Hepatic stellate cell (primary cell): Measurements from ENCODE around the gene DIRAS1.

ENCODE experiments used
- DNase-seq: peaks from one replicate; pipeline ENCODE4 v3.0.0; 2011; ENCODE audit warnings: low spot score

Gene DIRAS1

GRCh38 chr19:2755448-2755705 lies 34.2 kb upstream of the DIRAS1 start:
- DNase-seq, result no peak

- no peak for DNase-seq
Observed at GRCh38 chr19:2754659-2755447, 33.7 kb upstream of the DIRAS1 start.

- DNase-seq, result no peak
Observed at GRCh38 chr19:2751438-2751830, 30.3 kb upstream of the DIRAS1 start.

- DNase-seq, result no peak
Observed at GRCh38 chr19:2750808-2751437, 29.8 kb upstream of the DIRAS1 start.

- no peak for DNase-seq
Observed at GRCh38 chr19:2747349-2747748, 26.2 kb upstream of the DIRAS1 start.

GRCh38 chr19:2744113-2744512 lies 22.9 kb upstream of the DIRAS1 start:
- DNase-seq, result no peak

- DNase-seq, result no peak
Observed at GRCh38 chr19:2743099-2743498, 21.9 kb upstream of the DIRAS1 start.

GRCh38 chr19:2740314-2740656 lies 19.1 kb upstream of the DIRAS1 start:
- no peak for DNase-seq

GRCh38 chr19:2739602-2740313 lies 18.6 kb upstream of the DIRAS1 start, which contains the start of gene SLC39A3:
SLC39A3 (minus strand) TSS chr19:2740017; CDS start chr19:2737257, 2,760 bp downstream.
- DNase-seq, result peak; percentile 100

- no peak for DNase-seq
Observed at GRCh38 chr19:2736550-2737190, 15.5 kb upstream of the DIRAS1 start.

- no peak for DNase-seq
Observed at GRCh38 chr19:2735374-2735773, 14.2 kb upstream of the DIRAS1 start.

GRCh38 chr19:2734589-2735288 lies 13.6 kb upstream of the DIRAS1 start:
- no peak for DNase-seq

- no peak for DNase-seq
Observed at GRCh38 chr19:2733930-2734588, 12.9 kb upstream of the DIRAS1 start.

- DNase-seq, result no peak
Observed at GRCh38 chr19:2732883-2733282, 11.7 kb upstream of the DIRAS1 start.

- no peak for DNase-seq
Observed at GRCh38 chr19:2732157-2732725, 11.1 kb upstream of the DIRAS1 start.

GRCh38 chr19:2731181-2731995 lies 10.2 kb upstream of the DIRAS1 start:
- DNase-seq, result no peak

- no peak for DNase-seq
Observed at GRCh38 chr19:2729943-2730818, 9.0 kb upstream of the DIRAS1 start.

- DNase-seq, result no peak
Observed at GRCh38 chr19:2728783-2729387, 7.7 kb upstream of the DIRAS1 start.

GRCh38 chr19:2727640-2727944 lies 6.4 kb upstream of the DIRAS1 start:
- no peak for DNase-seq
